HepG2 (cell line): ENCODE results near the gene FOXD2. TPM values are rescaled to one million over a fixed set of nuclear protein-coding genes. Genes with fewer than 3 reads are reported as not detected.

Experiments used
- CHD4 ChIP-seq: fragments of 200-600 bp; sonication (generic); IDR thresholded peaks from 2 replicates; pipeline ENCODE4 v1.7.0; 2017; ENCODE audit warnings: mild to moderate bottlenecking, low read length, borderline replicate concordance
- GZF1 ChIP-seq: sonication (generic); formaldehyde crosslinking; IDR thresholded peaks from 2 replicates; pipeline ENCODE4 v1.5.1; 2020; ENCODE audit warnings: mild to moderate bottlenecking, missing genetic modification reagents
- HMGA1 ChIP-seq: sonication (generic); formaldehyde crosslinking; conservative IDR thresholded peaks from 2 replicates; pipeline ENCODE4 v1.4.0; 2020; ENCODE audit warnings: missing genetic modification reagents
- HOXA7 ChIP-seq: sonication (generic); formaldehyde crosslinking; IDR thresholded peaks from 2 replicates; pipeline ENCODE4 v1.8.1; 2022; ENCODE audit warnings: mild to moderate bottlenecking, missing genetic modification reagents, moderate library complexity
- TEAD2 ChIP-seq: sonication (generic); formaldehyde crosslinking; IDR thresholded peaks from 2 replicates; pipeline ENCODE4 v1.9.0; 2021; ENCODE audit warnings: missing genetic modification reagents
- XRCC5 ChIP-seq: fragments of 200-400 bp; formaldehyde crosslinking; optimal IDR thresholded peaks from 2 replicates; pipeline ENCODE3; 2017; ENCODE audit warnings: mild to moderate bottlenecking, low read length
- ZFAT ChIP-seq: sonication (generic); formaldehyde crosslinking; conservative IDR thresholded peaks from 2 replicates; pipeline ENCODE4 v1.8.1; 2023; ENCODE audit warnings: missing genetic modification reagents, inconsistent platforms
- ZNF619 ChIP-seq: sonication (generic); formaldehyde crosslinking; IDR thresholded peaks from 2 replicates; pipeline ENCODE4 v1.4.0; 2020; ENCODE audit warnings: mild to moderate bottlenecking, missing genetic modification reagents
- ZNF674 ChIP-seq: sonication (generic); formaldehyde crosslinking; IDR thresholded peaks from 2 replicates; pipeline ENCODE4 v1.5.0; 2020; ENCODE audit warnings: low read depth, mild to moderate bottlenecking, missing genetic modification reagents
- polyA plus RNA-seq, 8 experiments: library from polyadenylated mRNA; depleted of rRNA in 3 of 8; stranded (reverse) in 7 of 8; unstranded in 1 of 8; fragments of >200 nt; fragmentation: Illumina TruSeq in 4 of 8; extraction: Trizol in 4 of 8; gene quantifications; 2 replicates each; pipeline versions ENCODE4 v1.2.1 to v1.2.3, GENCODE V29; 2011 to 2016; ENCODE audit warnings: low read depth in 4 of 8, missing spikeins in 1 of 8, mixed read lengths in 1 of 8; ENCODE audit not compliant: insufficient read depth in 1 of 8
- total RNA-seq, 5 experiments: library from RNA; depleted of rRNA; stranded (reverse); fragments of >200 nt; fragmentation: Illumina TruSeq; extraction: Trizol; gene quantifications; 2 replicates each; pipeline ENCODE4 v1.2.3, GENCODE V29; 2016; ENCODE audit warnings: low read depth in 1 of 5
- TF ChIP-seq, protein P1 (sequence below): sonication (generic); formaldehyde crosslinking; IDR thresholded peaks from 2 replicates; pipeline ENCODE4 v1.4.0; 2020; ENCODE audit warnings: mild to moderate bottlenecking, missing genetic modification reagents
- TF ChIP-seq, protein P2 (sequence below): sonication (generic); formaldehyde crosslinking; IDR thresholded peaks from 2 replicates; pipeline ENCODE4 v1.5.0; 2020; ENCODE audit warnings: mild to moderate bottlenecking, missing genetic modification reagents, borderline replicate concordance
- TF ChIP-seq, protein P3 (sequence below): sonication (generic); formaldehyde crosslinking; IDR thresholded peaks from 2 replicates; pipeline ENCODE4 v1.4.0; 2020; ENCODE audit warnings: missing genetic modification reagents, borderline replicate concordance
- TF ChIP-seq, protein P4 (sequence below): sonication (generic); formaldehyde crosslinking; IDR thresholded peaks from 2 replicates; pipeline ENCODE4 v1.4.0; 2020; ENCODE audit warnings: missing genetic modification reagents, borderline replicate concordance
- TF ChIP-seq, protein P5 (sequence below): sonication (generic); formaldehyde crosslinking; IDR thresholded peaks from 2 replicates; pipeline ENCODE4 v1.4.0; 2020; ENCODE audit warnings: missing genetic modification reagents, borderline replicate concordance
- TF ChIP-seq, protein P6 (sequence below): IDR thresholded peaks from 2 replicates; pipeline ENCODE4 v1.6.1; 2018; ENCODE audit warnings: missing genetic modification reagents, mild to moderate bottlenecking, missing compliant biosample characterization
- TF ChIP-seq, protein P7 (sequence below): sonication (generic); formaldehyde crosslinking; IDR thresholded peaks from 2 replicates; pipeline ENCODE4 v1.4.0; 2020; ENCODE audit warnings: missing genetic modification reagents

FOXD2 gene
- total and polyA plus RNA-seq, 2 of the 13 experiments (the other 11 are each of a cell fraction or from before 2014, with no cell fraction given), result 0.01 to 0.09 TPM

DNA sequence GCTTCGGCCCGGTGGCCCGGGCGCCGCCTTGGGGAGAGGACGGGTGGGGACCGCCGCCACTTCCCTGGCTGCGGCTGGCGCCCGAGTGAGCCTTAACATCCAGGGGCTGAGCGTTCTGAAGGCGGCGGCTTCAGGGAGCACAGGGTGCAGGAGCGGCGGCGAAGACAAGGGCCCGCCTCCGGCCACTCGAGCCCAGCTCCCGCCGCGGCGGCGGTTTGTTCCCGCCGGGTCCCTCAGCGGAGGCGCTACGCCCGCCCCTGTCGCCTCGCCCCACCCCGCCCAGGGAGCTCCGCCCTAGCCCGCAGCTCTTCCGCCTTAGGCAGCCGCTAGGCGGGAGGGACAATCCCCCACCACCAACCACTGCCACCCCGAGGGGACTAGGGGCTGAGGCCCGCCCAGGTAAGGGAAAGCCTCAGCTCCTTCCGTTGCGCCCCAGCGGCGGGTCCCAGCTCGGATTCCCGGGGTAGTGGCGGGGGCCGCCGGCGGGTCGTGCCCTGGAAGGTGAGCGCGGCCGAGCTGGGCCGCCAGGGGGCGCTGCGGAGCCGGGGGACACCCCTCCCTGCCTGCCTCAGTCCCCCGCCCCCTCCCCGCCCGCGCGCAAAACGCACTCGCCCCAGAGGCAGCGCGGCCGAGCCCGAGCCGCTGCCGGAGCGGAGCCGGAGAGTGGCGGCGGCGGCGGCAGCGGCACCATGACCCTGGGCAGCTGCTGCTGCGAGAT lies at the start of gene FOXD2 (continued):
- TF ChIP-seq, protein P1, sequence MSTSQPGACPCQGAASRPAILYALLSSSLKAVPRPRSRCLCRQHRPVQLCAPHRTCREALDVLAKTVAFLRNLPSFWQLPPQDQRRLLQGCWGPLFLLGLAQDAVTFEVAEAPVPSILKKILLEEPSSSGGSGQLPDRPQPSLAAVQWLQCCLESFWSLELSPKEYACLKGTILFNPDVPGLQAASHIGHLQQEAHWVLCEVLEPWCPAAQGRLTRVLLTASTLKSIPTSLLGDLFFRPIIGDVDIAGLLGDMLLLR (CRISPR knock-in tag), result no peak
- TF ChIP-seq, protein P2, sequence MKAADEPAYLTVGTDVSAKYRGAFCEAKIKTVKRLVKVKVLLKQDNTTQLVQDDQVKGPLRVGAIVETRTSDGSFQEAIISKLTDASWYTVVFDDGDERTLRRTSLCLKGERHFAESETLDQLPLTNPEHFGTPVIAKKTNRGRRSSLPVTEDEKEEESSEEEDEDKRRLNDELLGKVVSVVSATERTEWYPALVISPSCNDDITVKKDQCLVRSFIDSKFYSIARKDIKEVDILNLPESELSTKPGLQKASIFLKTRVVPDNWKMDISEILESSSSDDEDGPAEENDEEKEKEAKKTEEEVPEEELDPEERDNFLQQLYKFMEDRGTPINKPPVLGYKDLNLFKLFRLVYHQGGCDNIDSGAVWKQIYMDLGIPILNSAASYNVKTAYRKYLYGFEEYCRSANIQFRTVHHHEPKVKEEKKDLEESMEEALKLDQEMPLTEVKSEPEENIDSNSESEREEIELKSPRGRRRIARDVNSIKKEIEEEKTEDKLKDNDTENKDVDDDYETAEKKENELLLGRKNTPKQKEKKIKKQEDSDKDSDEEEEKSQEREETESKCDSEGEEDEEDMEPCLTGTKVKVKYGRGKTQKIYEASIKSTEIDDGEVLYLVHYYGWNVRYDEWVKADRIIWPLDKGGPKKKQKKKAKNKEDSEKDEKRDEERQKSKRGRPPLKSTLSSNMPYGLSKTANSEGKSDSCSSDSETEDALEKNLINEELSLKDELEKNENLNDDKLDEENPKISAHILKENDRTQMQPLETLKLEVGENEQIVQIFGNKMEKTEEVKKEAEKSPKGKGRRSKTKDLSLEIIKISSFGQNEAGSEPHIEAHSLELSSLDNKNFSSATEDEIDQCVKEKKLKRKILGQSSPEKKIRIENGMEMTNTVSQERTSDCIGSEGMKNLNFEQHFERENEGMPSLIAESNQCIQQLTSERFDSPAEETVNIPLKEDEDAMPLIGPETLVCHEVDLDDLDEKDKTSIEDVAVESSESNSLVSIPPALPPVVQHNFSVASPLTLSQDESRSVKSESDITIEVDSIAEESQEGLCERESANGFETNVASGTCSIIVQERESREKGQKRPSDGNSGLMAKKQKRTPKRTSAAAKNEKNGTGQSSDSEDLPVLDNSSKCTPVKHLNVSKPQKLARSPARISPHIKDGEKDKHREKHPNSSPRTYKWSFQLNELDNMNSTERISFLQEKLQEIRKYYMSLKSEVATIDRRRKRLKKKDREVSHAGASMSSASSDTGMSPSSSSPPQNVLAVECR, result peak; percentile 42; the same call in 1 of the 2 replicates
- no peak for TF ChIP-seq GZF1
- TF ChIP-seq, protein P3, sequence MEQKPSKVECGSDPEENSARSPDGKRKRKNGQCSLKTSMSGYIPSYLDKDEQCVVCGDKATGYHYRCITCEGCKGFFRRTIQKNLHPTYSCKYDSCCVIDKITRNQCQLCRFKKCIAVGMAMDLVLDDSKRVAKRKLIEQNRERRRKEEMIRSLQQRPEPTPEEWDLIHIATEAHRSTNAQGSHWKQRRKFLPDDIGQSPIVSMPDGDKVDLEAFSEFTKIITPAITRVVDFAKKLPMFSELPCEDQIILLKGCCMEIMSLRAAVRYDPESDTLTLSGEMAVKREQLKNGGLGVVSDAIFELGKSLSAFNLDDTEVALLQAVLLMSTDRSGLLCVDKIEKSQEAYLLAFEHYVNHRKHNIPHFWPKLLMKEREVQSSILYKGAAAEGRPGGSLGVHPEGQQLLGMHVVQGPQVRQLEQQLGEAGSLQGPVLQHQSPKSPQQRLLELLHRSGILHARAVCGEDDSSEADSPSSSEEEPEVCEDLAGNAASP (CRISPR knock-in tag), result no peak
- no peak for TF ChIP-seq ZNF619 (CRISPR knock-in tag)
- no peak for TF ChIP-seq HMGA1
- TF ChIP-seq, protein P4, sequence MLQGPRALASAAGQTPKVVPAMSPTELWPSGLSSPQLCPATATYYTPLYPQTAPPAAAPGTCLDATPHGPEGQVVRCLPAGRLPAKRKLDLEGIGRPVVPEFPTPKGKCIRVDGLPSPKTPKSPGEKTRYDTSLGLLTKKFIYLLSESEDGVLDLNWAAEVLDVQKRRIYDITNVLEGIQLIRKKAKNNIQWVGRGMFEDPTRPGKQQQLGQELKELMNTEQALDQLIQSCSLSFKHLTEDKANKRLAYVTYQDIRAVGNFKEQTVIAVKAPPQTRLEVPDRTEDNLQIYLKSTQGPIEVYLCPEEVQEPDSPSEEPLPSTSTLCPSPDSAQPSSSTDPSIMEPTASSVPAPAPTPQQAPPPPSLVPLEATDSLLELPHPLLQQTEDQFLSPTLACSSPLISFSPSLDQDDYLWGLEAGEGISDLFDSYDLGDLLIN (CRISPR knock-in tag), result no peak
- TF ChIP-seq XRCC5, result no peak
- no peak for TF ChIP-seq HOXA7 (CRISPR knock-in tag)
- TF ChIP-seq, protein P5, sequence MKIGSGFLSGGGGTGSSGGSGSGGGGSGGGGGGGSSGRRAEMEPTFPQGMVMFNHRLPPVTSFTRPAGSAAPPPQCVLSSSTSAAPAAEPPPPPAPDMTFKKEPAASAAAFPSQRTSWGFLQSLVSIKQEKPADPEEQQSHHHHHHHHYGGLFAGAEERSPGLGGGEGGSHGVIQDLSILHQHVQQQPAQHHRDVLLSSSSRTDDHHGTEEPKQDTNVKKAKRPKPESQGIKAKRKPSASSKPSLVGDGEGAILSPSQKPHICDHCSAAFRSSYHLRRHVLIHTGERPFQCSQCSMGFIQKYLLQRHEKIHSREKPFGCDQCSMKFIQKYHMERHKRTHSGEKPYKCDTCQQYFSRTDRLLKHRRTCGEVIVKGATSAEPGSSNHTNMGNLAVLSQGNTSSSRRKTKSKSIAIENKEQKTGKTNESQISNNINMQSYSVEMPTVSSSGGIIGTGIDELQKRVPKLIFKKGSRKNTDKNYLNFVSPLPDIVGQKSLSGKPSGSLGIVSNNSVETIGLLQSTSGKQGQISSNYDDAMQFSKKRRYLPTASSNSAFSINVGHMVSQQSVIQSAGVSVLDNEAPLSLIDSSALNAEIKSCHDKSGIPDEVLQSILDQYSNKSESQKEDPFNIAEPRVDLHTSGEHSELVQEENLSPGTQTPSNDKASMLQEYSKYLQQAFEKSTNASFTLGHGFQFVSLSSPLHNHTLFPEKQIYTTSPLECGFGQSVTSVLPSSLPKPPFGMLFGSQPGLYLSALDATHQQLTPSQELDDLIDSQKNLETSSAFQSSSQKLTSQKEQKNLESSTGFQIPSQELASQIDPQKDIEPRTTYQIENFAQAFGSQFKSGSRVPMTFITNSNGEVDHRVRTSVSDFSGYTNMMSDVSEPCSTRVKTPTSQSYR (CRISPR knock-in tag), result no peak
- TF ChIP-seq ZNF674 (CRISPR knock-in tag), result no peak
- no peak for TF ChIP-seq CHD4
- no peak for TF ChIP-seq ZFAT (CRISPR knock-in tag)
- TF ChIP-seq TEAD2 (CRISPR knock-in tag), result no peak
- TF ChIP-seq, protein P6, sequence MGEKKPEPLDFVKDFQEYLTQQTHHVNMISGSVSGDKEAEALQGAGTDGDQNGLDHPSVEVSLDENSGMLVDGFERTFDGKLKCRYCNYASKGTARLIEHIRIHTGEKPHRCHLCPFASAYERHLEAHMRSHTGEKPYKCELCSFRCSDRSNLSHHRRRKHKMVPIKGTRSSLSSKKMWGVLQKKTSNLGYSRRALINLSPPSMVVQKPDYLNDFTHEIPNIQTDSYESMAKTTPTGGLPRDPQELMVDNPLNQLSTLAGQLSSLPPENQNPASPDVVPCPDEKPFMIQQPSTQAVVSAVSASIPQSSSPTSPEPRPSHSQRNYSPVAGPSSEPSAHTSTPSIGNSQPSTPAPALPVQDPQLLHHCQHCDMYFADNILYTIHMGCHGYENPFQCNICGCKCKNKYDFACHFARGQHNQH (CRISPR knock-in tag), result no peak
- TF ChIP-seq, protein P7, sequence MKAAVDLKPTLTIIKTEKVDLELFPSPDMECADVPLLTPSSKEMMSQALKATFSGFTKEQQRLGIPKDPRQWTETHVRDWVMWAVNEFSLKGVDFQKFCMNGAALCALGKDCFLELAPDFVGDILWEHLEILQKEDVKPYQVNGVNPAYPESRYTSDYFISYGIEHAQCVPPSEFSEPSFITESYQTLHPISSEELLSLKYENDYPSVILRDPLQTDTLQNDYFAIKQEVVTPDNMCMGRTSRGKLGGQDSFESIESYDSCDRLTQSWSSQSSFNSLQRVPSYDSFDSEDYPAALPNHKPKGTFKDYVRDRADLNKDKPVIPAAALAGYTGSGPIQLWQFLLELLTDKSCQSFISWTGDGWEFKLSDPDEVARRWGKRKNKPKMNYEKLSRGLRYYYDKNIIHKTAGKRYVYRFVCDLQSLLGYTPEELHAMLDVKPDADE (CRISPR knock-in tag), result no peak
